NCI-H526 treated with DMSO at 0.1 percent for 48 hours (cell line): Measurements from ENCODE around the gene ITGB1.
A peak's percentile ranks its signal among the peaks of the same experiment; 100 is the strongest.
"Not testable (repeated sequence)": the region's sequence is repeated elsewhere in the genome, so short reads cannot be mapped to it uniquely, and the experiment has no call there.

Source experiments
- DNase-seq: peaks from one replicate; lab custom pipeline; 2025; lab: John Stamatoyannopoulos, UW

The ITGB1 gene

DNA sequence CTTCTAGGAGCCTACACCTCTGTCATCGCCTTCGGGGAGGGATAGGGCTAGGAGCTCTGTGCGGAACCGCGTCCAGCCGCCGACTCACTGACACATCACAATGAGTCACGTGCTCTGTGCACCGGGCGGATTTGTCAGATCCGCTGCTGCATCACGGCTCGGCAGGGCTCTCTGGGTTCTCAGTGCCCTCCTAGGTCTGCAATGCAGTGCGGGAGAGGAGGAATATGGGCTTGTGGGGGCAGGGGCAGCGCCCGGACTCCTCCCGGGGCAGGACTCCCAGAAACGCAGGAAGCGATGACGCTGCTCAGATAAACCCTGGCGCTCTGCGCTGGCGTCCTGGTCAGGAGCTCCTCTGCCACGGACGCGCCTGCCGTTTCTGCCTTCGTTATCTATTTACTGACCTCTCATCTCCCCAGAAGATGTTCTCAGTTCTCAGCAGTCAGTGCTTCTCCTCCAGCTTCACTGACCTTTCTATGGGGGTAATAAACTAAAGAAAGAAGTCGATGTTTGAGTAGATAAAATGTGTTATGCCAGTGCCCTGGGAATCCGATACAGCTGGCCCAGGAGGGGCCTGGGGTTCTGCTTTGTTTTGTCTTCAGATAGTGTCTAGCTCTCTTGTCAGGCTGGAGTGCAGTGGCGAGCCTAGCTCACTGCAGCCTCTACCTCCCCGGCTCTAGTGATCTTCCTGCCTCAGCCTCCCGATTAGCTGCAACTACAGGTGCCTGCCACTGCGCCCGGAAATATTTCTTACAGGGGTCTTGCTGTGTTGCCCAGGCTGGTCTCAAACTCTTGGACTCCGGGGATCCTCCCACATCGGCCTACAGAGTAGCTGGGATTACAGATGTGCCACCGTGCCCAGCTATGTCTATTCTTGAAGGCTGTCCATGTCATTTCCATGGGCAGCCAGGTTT lies 22.8 kb upstream of the ITGB1 start:
- DNase-seq = peak; percentile 88

DNA sequence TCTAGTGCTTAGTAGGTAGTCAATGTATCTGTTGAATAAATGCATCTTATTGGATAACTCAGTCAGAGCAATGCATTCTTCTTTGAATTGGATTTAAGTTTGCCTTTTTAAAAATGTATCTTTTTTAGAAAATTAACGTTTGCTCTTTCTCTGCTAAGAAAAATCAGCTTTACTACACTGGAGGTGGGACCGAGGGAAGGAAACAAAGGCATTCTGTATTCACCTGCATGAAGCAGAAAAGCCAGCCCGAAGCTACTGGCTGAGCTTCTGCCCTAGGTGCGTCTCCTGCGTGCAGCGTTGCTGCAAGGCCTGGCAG lies 22.2 kb upstream of the ITGB1 start:
- no peak for DNase-seq

DNA sequence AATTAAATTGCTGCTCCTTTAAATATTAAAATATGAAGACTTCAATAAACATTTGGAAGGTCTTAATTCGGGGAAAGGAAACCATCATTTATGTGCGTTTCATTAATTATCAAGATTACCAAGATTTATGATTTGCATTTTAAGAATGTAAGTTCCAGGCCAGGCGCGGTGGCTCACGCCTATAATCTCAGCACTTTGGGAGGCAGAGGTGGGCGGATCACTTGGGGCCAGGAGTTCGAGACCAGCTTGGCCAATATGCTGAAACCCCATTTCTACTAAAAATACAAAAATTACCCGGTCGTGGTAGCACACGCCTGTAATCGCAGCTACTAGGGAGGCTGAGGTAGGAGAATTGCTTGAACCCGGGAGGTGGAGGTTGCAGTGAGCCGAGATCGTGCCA lies 21.7 kb upstream of the ITGB1 start:
- DNase-seq = not testable (repeated sequence)

DNA sequence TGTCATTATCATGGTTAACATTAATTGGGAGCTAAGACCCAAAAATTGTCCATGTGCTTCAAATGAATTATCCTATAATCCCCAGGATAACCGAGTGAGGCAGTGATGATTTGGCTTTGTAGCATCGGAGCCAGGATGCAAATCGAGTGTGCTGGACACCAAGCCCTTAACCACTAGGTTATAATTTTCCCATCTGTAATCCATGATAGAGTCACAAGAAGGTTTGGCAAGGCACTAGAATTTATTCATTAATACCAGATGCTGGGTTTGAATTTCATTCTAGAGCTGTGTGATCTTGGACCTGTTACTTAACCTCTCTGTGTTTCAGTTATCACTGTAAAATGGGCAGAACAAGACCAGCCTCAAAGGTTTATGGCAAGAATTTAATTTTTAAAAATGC lies 21.0 kb upstream of the ITGB1 start:
- no peak for DNase-seq

DNA sequence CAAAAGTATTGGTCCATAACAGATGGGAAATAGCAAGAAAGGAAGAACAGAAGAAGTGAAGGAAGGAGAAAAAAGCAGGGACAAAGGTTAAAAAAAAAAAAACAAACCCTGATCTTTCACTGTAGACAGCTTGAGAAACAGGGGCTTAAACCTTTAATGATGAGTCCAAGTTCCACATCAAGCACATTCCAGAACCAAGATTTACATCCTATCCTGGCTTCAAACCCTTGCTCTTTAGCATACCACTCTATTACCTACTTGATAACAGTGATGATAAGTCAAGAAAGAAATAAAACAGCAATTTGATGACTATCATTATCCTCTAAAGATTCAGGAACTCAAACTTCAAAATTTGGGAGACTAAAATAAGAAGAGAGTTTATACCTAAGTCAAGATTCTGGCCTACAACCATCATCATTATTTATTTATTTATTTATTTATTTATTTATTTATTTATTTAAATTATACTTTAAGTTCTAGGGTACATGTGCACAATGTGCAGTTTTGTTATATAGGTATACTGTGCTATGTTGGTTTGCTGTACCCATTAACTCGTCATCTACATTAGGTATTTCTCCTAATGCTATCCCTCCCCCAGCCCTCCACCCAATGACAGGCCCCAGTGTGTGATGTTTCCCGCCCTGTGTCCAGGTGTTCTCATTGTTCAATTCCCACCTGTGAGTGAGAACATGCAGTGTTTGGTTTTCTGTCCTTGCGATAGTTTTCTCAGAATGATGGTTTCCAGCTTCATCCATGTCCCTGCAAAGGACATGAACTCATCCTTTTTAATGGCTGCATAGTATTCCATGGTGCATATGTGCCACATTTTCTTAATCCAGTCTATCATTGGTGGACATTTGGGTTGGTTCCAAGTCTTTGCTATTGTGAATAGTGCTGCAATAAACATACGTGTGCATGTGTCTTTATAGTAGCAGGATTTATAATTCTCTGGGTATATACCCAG lies 20.1 kb upstream of the ITGB1 start:
- not testable (repeated sequence) for DNase-seq

DNA sequence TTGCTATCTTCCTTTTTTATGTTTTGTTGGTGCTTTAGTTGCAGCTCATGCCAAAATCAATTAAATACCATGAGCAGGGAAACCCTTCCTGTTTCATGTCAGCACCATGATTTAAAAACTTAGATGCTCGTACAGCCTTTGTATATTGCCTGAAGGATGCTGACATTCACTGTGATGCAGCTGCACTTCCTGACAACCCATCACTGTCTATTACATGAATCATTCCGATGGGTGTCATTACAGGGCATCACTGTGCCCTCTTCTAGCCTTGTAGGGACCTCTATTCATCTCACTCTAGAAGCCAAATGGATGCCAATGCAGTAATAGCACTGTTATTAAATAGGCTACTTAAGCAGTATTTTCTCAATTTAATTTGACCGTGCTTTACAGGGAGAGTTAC lies 18.3 kb upstream of the ITGB1 start:
- DNase-seq = no peak

DNA sequence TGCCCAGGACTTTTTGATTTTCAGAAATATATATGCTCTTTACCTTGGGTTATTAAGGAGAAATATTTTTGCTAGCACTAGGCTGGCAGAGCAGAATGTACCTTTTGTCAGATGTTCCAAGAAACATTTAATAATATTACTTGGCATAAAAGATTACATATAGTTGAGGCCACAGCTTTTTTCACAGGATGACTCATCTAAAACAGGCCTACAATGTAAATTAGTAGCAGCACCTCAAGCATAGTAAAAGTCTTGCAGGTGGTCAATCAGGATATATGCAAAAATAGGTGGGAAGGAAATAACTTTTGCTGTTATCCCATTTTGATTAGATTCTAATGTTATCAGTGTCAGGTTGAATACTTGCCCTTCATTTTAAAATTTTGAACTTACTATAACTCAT lies 14.9 kb upstream of the ITGB1 start:
- no peak for DNase-seq

DNA sequence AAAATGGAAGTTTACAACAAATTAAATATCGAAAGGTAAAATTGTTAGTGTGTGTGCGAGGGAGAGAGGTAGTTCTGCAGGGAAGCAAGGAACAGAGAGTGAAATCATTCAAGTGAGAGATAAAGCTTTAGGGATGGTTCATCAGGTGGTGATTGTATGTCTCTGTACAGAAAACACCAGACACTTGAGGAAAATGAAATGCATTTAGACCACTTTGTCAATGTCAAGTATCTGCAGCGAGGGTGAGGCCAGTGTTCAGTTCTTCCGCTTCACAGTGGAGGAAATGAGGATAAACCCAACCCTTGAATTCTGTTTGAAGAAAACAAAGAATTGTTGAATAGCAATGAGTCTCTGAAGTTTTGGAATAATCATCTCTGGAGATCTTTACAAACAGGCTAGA lies 14.4 kb upstream of the ITGB1 start:
- DNase-seq = no peak

DNA sequence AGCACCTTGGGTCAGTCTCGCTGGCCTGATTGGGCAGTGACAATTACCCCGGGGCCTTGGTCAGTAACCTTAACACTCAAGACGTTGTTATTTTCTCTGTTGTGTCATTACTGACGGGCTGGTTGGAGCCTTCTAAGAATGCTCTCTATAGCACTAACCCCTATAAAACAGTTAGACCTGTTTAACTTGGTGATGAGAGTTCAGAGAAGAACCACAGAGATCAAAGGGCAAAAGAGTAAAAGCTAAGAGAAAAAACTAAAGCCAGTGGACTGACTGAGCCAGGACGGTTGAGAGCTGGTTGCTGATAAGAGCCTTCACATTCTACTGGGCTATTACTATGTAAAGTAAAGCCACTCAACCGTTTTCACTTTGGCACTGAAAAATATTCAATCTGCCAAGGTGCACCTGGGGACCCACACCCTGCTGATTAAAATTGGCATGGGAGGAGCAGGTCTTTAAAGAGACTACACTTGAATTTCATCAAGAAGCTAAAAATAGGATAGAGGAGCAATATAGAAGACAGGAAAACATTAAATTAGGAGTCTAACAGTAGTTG lies 13.6 kb upstream of the ITGB1 start:
- peak; percentile 84 for DNase-seq

DNA sequence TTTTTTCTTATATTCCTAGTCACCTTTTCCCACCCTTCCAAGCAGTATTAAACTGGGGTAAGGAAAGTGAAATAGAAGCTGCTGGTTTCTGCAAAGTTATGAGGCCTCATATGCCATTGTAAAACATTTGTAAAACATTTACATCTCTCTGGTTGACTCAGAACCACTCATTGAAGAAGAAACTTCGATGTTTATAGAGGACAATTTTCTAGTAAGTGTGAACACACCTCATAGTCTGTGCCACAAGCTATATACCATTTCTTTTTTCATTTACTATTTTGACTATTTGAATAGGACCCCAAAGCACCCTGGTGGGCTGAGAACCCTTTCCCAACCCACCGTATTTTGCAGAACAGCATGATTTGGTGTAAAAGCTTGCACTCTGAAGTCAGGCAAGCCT lies 12.9 kb upstream of the ITGB1 start:
- DNase-seq = no peak

DNA sequence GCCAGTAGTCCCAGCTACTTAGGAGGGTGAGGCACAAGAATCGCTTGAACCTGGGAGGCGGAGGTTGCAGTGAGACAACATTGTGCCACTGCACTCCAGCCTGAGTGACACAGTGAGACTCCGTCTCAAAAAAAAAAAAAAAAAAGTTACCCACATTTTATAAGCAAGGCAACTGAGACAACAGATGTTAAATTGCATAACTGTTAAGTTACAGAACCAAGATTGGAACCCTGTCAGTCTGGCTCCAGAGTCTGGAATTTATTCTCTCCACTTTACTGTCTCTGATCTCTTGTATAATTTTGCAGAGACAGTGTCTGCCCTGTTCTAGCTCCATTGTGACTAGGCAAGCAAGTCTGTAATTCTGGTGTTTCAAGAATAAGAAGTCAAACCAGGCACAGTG lies 6.2 kb upstream of the ITGB1 start:
- no peak for DNase-seq

DNA sequence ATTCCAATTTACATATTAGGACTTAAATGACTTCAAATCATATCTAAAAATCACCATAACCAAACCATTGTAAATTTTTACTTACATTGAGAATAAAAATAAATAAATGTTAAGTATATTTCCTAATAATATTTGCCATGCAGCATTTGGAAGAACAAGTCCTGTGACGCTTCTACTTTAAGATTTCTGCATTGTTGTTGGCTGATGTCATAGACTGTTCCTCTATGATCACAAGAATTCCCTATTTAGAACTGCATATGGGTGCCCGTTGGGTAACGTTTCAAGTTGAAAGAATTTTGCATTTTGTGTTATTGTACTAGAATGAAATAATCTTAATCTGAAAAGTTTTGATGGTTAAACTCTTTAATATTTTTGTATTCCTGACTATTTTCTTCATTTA lies 5.1 kb upstream of the ITGB1 start:
- DNase-seq = no peak

DNA sequence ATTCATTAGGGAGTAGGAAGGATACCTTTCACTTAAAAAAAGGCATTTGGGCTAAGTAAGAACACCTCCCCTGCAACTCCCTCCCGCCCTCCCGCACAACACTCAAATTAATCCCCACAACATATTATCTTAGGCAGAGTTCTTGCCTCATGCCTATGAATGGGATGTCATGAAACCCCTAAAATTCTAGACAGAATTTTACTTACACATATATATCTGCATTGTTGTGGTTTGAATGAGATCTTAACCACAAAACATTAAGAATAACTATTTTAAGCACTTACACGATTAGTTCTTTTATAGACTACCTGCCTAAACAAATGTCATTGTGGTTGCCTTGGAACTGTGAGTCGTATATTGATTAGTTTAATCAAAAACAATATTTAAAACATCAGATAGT lies 4.5 kb upstream of the ITGB1 start:
- DNase-seq = no peak

DNA sequence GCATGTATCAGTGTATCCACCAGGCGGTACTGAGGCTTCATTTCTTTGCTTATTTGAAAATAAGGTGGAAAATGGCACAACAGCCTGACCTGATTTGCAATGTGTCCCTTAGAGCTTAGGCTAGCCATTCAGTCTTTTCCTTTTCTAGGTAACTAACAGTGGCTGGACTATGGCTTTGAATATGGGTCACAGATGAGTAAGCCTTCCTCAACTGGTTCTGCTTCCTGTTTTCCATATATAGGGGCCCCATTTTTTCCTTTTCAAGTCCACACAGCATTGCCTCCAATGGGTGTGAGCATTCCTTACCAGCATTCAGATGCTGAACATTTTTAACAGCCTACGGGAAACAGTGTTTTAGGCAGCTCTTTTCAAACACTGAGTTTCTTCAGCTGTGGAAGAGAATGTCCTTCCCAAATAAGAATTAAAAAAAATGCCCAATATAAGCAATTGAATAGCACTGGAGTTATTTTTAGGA lies 3.9 kb upstream of the ITGB1 start:
- DNase-seq = peak; percentile 85

DNA sequence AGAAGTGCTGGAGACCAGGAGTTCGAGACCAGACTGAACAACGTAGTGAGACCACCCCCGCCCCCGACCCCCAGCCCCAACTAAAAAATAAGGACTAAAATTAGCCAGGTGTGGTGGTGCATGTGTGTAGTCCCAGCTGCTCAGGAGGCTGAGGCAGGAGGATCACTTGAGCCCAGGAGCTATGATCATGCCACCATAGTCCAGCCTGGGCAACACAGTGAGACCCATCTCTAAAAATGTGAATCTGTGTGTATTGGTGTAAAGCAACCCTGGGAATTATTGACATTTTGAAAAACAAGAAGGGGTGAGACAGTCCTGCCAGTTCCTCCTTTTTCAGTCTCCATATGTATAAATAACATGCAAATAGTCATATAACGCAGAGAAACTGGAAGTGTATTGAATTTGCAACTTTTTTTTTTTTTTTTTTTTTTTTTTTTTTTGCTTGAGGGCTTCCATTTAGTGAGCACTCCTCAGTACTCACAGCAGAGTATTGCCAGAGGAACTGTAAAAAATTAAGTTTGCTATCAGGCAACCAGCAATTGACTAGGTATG lies 3.4 kb upstream of the ITGB1 start:
- DNase-seq = peak; percentile 51

DNA sequence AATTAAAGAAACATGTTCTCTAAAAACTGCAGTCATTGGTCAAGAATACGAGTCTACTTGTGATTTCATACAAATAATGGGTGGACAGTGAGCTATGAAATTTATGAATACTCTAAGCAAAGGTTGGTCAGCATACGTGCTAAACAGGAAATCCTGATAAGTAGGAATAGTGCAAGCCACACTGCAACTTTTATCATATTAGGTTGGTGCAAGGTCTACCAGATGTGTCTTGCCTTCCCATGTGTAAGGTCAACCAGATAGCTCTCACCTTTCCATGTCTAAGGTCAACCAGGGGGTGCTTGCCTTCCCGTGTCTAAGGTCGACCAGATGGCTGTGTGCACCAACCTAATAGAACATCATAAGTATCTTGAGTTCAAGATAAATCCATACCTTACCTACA lies 2.0 kb upstream of the ITGB1 start:
- DNase-seq = no peak

DNA sequence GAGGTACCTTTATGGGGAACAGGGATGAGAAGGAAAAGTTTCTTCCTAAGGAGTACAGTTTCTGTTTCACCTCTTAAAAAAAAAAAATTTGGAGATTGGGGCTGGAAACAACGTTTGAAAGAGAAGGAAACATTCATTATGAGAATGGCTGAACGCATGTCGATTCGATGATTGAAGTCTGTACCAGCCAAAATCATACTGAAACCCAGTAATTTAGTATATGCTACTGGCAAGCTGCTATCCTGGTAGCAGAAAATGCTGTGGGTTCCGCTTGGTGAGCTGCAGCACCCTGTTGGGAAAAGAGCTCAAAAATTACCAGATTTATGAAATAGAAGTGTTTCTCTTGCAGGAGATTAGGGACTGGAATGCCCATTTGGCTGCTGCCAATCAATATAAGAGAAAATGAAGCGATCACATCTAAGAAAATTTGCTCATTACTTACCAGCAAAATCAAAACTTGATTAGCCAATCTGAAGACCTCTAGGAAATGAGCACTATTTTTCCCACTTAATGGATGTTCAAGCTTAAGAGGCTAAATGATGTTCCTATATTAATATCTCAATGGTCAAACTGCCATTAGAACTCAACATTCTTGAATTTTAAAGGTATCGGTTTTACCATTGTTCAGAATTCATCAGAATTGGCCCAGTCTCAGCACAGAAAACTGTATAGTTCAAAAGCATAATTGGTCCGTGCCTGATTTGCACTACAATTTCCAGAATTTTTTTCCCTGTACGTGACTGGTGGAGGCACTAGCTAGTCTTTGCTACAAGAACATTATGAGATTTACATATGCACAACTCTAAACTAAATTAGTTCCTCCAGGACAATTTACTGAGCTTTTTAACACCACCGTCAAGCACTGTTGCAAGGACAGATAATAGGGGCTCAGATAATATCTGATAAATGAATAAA lies 1.2 kb upstream of the ITGB1 start:
- DNase-seq = no peak

DNA sequence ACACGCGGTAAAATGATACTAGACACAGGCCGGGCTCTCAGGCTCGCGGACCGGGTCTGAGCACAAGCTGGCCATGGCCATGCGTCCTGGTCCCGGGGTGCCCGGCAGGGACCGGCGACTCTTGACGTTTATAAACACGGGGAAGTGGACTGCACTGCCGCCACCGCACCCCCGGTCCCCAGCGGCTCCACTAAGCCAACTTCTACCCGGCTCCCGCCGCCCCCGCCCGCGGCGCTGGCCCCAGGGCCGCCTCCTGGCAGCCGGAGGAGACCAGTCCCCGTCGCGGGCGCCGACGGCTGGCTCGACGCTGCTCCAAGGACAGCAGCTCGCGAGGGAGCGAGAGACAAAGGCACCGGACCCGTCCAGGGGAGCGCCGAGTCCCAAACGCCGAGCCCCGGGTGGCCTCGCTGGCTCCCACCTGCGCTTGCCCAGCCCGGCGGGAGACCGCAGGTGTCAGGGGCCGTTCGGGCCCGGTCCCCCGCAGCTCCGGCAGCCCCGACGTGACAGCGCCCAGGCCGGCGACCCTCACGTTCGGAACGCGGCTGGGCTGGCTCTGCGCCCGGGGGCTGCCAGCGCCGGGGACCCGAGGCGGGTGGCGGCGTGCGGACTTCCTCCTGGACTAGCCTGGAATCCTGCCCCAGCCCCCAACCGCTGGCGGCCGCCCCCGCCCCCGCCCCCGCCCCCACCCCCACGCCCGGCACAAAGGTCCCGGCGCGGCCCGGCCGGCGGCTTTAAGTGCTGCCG lies 517 bp downstream of the ITGB1 start:
- DNase-seq = no peak

DNA sequence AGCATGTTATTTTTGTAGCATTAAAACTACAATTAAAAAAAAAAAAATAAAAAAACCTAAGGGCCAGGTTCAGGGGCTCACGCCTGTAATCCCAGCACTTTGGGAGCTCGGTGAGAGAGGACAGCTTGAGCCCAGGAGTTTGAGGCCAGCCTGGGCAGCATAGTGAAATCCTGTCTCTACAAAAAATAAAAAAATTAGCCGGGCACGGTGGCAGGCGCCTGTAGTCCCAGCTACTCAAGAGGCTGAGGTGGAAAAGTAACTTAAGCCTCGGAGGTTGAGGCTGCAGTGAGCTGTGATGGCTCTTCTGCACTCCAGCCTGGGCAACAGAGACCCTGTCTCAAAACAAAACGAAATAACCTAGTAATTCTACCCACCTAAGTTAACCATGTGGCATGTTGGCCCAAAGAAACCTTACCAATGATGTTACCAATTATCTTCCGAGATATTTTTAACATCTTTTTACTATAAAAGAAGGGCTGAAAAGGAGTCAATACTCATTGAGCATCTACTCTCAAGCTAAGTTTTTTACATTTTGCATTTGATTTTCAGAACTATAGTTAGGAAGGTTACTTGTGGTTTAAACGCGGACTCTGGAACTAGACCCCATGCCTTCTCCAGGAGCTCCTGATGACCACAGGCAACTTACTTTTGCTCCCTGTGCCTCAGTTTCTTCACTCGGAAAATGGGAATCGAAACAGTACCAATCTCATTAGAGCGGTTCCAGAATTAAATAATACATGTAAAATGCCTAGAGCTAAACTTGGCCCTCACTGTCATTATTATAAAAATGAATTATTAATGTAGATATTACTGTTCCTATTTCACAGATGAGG lies 1.4 kb downstream of the ITGB1 start:
- no peak for DNase-seq

DNA sequence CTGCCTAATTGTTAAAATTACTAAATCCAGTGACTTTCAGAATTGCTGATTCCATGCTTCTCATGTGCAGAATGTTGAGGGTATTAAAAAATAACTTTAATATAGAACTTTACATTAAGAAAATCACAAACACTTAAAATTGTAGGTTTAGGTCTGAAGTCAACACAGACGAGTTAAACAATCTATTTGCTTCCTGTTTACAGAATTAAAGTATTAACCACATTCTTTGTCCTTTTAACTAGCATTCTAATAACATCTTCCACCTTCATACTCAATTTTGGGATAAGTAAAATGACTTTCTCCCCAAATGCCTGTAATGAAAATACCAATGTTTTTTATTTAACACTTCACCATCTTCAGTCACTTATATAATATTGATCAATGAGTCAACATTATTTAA lies 2.2 kb downstream of the ITGB1 start:
- no peak for DNase-seq
